WTC11 (cell line): ENCODE data around the gene TMEM145.

Source experiments
- ESRRA ChIP-seq: sonication (generic); formaldehyde crosslinking; IDR thresholded peaks from 2 replicates; pipeline ENCODE4 v1.8.1; 2022; ENCODE audit warnings: mild to moderate bottlenecking, missing genetic modification reagents, borderline replicate concordance
- ETV6 ChIP-seq: sonication (generic); formaldehyde crosslinking; IDR thresholded peaks from 2 replicates; pipeline ENCODE4 v1.8.1; 2022; ENCODE audit warnings: mild to moderate bottlenecking, missing genetic modification reagents
- NR3C1 ChIP-seq: sonication (generic); formaldehyde crosslinking; conservative IDR thresholded peaks from 2 replicates; pipeline ENCODE4 v1.8.1; 2023; ENCODE audit warnings: low read depth, mild to moderate bottlenecking, missing genetic modification reagents
- TEAD4 ChIP-seq: sonication (generic); formaldehyde crosslinking; IDR thresholded peaks from 2 replicates; pipeline ENCODE4 v1.8.0; 2022; ENCODE audit warnings: mild to moderate bottlenecking, missing genetic modification reagents
- TF ChIP-seq, protein P1 (sequence below): sonication (generic); formaldehyde crosslinking; IDR thresholded peaks from 2 replicates; pipeline ENCODE4 v1.8.0; 2022; ENCODE audit warnings: mild to moderate bottlenecking, missing genetic modification reagents
- TF ChIP-seq, protein P2 (sequence below): fragments of 200-600 bp; IDR thresholded peaks from 2 replicates; pipeline ENCODE4 v1.8.0; 2022; ENCODE audit warnings: antibody characterized with exemption
- TF ChIP-seq, protein P3 (sequence below): sonication (generic); formaldehyde crosslinking; IDR thresholded peaks from 2 replicates; pipeline ENCODE4 v1.8.1; 2023; ENCODE audit warnings: mild to moderate bottlenecking, missing genetic modification reagents, moderate library complexity
- TF ChIP-seq, protein P4 (sequence below): sonication (generic); formaldehyde crosslinking; IDR thresholded peaks from 2 replicates; pipeline ENCODE4 v1.8.0; 2022; ENCODE audit warnings: mild to moderate bottlenecking, missing genetic modification reagents

DNA sequence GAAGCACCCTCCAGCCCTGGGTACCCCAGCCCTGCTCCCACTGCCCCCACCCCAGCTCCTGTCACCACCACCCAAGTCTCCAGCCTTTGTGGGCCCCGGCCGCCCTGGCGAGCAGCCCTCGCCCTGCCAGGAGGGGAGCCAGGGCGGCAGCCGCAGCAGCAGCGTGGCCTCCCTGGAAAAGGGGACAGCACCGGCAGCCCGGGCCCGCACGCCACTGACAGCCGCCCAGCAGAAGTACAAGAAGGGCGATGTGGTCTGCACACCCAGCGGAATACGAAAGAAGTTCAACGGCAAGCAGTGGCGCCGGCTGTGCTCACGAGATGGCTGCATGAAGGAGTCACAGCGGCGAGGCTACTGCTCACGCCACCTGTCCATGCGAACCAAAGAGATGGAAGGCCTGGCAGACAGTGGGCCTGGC lies 40.1 kb upstream of the TMEM145 start:
- TF ChIP-seq ESRRA (CRISPR knock-in tag) (no peak), ETV6 (CRISPR knock-in tag) (no peak), TEAD4 (CRISPR knock-in tag) (no peak), NR3C1 (no peak)
- TF ChIP-seq, protein P1, sequence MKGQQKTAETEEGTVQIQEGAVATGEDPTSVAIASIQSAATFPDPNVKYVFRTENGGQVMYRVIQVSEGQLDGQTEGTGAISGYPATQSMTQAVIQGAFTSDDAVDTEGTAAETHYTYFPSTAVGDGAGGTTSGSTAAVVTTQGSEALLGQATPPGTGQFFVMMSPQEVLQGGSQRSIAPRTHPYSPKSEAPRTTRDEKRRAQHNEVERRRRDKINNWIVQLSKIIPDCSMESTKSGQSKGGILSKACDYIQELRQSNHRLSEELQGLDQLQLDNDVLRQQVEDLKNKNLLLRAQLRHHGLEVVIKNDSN (CRISPR knock-in tag) = no peak
- TF ChIP-seq, protein P2, sequence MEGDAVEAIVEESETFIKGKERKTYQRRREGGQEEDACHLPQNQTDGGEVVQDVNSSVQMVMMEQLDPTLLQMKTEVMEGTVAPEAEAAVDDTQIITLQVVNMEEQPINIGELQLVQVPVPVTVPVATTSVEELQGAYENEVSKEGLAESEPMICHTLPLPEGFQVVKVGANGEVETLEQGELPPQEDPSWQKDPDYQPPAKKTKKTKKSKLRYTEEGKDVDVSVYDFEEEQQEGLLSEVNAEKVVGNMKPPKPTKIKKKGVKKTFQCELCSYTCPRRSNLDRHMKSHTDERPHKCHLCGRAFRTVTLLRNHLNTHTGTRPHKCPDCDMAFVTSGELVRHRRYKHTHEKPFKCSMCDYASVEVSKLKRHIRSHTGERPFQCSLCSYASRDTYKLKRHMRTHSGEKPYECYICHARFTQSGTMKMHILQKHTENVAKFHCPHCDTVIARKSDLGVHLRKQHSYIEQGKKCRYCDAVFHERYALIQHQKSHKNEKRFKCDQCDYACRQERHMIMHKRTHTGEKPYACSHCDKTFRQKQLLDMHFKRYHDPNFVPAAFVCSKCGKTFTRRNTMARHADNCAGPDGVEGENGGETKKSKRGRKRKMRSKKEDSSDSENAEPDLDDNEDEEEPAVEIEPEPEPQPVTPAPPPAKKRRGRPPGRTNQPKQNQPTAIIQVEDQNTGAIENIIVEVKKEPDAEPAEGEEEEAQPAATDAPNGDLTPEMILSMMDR = no peak
- TF ChIP-seq, protein P3, sequence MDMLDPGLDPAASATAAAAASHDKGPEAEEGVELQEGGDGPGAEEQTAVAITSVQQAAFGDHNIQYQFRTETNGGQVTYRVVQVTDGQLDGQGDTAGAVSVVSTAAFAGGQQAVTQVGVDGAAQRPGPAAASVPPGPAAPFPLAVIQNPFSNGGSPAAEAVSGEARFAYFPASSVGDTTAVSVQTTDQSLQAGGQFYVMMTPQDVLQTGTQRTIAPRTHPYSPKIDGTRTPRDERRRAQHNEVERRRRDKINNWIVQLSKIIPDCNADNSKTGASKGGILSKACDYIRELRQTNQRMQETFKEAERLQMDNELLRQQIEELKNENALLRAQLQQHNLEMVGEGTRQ (CRISPR knock-in tag) = no peak
- TF ChIP-seq, protein P4, sequence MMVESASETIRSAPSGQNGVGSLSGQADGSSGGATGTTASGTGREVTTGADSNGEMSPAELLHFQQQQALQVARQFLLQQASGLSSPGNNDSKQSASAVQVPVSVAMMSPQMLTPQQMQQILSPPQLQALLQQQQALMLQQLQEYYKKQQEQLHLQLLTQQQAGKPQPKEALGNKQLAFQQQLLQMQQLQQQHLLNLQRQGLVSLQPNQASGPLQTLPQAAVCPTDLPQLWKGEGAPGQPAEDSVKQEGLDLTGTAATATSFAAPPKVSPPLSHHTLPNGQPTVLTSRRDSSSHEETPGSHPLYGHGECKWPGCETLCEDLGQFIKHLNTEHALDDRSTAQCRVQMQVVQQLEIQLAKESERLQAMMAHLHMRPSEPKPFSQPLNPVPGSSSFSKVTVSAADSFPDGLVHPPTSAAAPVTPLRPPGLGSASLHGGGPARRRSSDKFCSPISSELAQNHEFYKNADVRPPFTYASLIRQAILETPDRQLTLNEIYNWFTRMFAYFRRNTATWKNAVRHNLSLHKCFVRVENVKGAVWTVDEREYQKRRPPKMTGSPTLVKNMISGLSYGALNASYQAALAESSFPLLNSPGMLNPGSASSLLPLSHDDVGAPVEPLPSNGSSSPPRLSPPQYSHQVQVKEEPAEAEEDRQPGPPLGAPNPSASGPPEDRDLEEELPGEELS (CRISPR knock-in tag) = no peak
